DND-41 (cell line): ENCODE data around the gene AFAP1L1.

Source experiments
- ATAC-seq: fragments of 200-7000 bp; cut with Tn5 transposase; 3 replicates; pipeline ENCODE4 v1.9.1; 2021; ENCODE audit warnings: low read depth; ENCODE audit not compliant: insufficient read depth
- DNase-seq: peaks from one replicate; pipeline ENCODE4 v3.0.0-alpha.2; 2020
- H2AFZ ChIP-seq: 2 replicates; pipeline ENCODE4 v1.6.0; 2012; ENCODE audit warnings: low read depth, low read length
- H3K27ac ChIP-seq: 2 replicates; pipeline ENCODE4 v1.5.1; 2012; ENCODE audit warnings: low read length, inconsistent platforms
- H3K27me3 ChIP-seq: fragments of 200-600 bp; sonication (generic); 2 replicates; pipeline ENCODE4 v1.6.0; 2012; ENCODE audit warnings: low read length, mild to moderate bottlenecking, inconsistent platforms; ENCODE audit not compliant: insufficient read depth, poor library complexity
- H3K36me3 ChIP-seq: 2 replicates; pipeline ENCODE4 v1.5.1; 2012; ENCODE audit warnings: low read length, inconsistent platforms; ENCODE audit not compliant: insufficient read depth
- H3K4me1 ChIP-seq: 2 replicates; pipeline ENCODE4 v1.5.1; 2012; ENCODE audit warnings: mild to moderate bottlenecking, low read length; ENCODE audit not compliant: insufficient read depth
- H3K4me2 ChIP-seq: 2 replicates; pipeline ENCODE4 v1.6.0; 2012; ENCODE audit warnings: mild to moderate bottlenecking, moderate library complexity, low read length, inconsistent platforms; ENCODE audit not compliant: insufficient read depth
- H3K4me3 ChIP-seq, 2 experiments: fragments of 200-600 bp in 1 of 2; shearing (Covaris generic) in 1 of 2; 2 replicates each; pipeline ENCODE4 v1.5.1; 2012 to 2016; ENCODE audit warnings: inconsistent platforms in 2 of 2, low read length in 2 of 2, mild to moderate bottlenecking in 2 of 2, low read depth in 1 of 2, moderate library complexity in 1 of 2
- H3K79me2 ChIP-seq: 2 replicates; pipeline ENCODE4 v1.6.0; 2012; ENCODE audit warnings: low read length, inconsistent platforms; ENCODE audit not compliant: insufficient read depth
- H3K9ac ChIP-seq: 2 replicates; pipeline ENCODE4 v1.6.0; 2012; ENCODE audit warnings: low read depth, mild to moderate bottlenecking, inconsistent platforms, low read length, moderate library complexity
- H3K9me3 ChIP-seq: 2 replicates; pipeline ENCODE4 v1.5.1; 2012; ENCODE audit warnings: low read length, moderate library complexity, mild to moderate bottlenecking, inconsistent platforms; ENCODE audit not compliant: insufficient read depth, severe bottlenecking
- H4K20me1 ChIP-seq: 2 replicates; pipeline ENCODE4 v1.6.0; 2012; ENCODE audit warnings: low read length; ENCODE audit not compliant: insufficient read depth
- EZH2 ChIP-seq: IDR thresholded peaks from 3 replicates; pipeline ENCODE4 v1.6.1; 2012; ENCODE audit warnings: borderline replicate concordance, low read depth, mild to moderate bottlenecking, moderate library complexity, low read length, inconsistent platforms; ENCODE audit not compliant: severe bottlenecking
- TF ChIP-seq, protein P1 (sequence below): IDR thresholded peaks from 2 replicates; pipeline ENCODE4 v1.5.1; 2012; ENCODE audit warnings: borderline replicate concordance, low read length, moderate library complexity, mild to moderate bottlenecking; ENCODE audit not compliant: poor library complexity, severe bottlenecking; ENCODE audit errors: extremely low read depth

AFAP1L1 gene

GRCh38 chr5:149273237-149273636 is 1.6 kb downstream of the AFAP1L1 start:
- TF ChIP-seq, protein P1, sequence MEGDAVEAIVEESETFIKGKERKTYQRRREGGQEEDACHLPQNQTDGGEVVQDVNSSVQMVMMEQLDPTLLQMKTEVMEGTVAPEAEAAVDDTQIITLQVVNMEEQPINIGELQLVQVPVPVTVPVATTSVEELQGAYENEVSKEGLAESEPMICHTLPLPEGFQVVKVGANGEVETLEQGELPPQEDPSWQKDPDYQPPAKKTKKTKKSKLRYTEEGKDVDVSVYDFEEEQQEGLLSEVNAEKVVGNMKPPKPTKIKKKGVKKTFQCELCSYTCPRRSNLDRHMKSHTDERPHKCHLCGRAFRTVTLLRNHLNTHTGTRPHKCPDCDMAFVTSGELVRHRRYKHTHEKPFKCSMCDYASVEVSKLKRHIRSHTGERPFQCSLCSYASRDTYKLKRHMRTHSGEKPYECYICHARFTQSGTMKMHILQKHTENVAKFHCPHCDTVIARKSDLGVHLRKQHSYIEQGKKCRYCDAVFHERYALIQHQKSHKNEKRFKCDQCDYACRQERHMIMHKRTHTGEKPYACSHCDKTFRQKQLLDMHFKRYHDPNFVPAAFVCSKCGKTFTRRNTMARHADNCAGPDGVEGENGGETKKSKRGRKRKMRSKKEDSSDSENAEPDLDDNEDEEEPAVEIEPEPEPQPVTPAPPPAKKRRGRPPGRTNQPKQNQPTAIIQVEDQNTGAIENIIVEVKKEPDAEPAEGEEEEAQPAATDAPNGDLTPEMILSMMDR: no peak
- TF ChIP-seq EZH2: no peak
- Histone ChIP-seq H3K9ac (no peak overlapping the region), H4K20me1 (no peaks in the 10 kb centered on the region), H3K36me3 (no peaks in the 10 kb centered on the region), H3K9me3 (peaks cover 8% of the 10 kb centered on the region), H2AFZ (no peak overlapping the region), H3K4me1 (no peaks in the 10 kb centered on the region), H3K27me3 (peaks cover 2% of the 10 kb centered on the region), H3K4me2 (no peak overlapping the region), H3K4me3 (no peak overlapping the region), H3K79me2 (no peaks in the 10 kb centered on the region), H3K27ac (no peak overlapping the region)
- DNase-seq (no peak), ATAC-seq (no peak)

DNA sequence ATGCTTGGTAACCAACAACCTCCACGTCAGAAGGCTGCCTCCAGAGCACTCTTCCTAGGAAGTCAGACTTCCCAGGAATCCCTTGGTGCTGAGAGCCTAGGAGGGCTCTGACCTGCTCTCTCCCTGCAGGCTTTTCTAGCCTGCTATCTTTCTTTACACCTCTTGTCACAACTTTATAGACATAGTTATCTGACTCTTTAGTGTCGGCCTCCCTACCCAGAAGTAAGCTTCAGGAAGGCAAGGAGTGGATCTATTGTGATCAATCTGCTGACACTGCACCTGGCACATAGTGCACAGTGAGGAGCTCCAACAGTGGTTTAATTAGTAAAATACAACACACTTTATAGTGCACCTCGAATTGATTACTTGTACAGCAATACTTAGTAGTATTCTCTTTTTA is 2.3 kb downstream of the AFAP1L1 start:
- DNase-seq (no peak), ATAC-seq (no peak)
- H3K36me3 ChIP-seq: no peaks in the 10 kb centered on the region
- TF ChIP-seq EZH2: no peak
- TF ChIP-seq, protein P1: no peak
- H3K4me3 ChIP-seq: no peak overlapping the region
- peaks cover 3% of the 10 kb centered on the region for H3K27me3 ChIP-seq
- H3K4me2 ChIP-seq: no peak overlapping the region
- peaks cover 2% of the 10 kb centered on the region for H3K9me3 ChIP-seq
- no peaks in the 10 kb centered on the region for H3K4me1 ChIP-seq
- H2AFZ ChIP-seq: no peak overlapping the region
- H3K9ac ChIP-seq: no peak overlapping the region
- H3K27ac ChIP-seq: no peak overlapping the region
- no peaks in the 10 kb centered on the region for H4K20me1 ChIP-seq
- H3K79me2 ChIP-seq: no peaks in the 10 kb centered on the region

DNA sequence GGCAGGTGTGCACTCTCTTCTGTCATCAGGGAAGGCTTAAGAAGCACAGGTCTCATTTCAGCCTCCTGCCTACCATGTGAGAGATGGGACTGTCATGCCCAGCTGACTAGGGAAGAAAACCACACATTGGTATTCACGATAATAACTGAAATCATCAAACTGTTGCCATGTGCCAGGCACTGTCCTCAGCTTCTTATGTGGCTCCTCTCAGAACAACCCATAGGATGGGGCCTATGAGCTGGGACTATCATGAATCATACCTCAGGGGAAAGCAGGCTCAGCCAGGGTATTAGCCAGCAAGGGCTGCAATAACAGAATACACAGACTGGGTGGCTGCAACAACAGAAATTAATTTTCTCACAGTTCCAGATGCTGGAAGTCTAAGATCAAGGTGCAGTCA is 3.3 kb downstream of the AFAP1L1 start:
- no peak overlapping the region for H3K27ac ChIP-seq

More for the DNA sequence above, 3.3 kb downstream of the AFAP1L1 start:
- ATAC-seq: no peak
- Histone ChIP-seq H4K20me1 (no peaks in the 10 kb centered on the region), H3K27me3 (peaks cover 3% of the 10 kb centered on the region), H3K9ac (no peak overlapping the region), H3K4me2 (no peak overlapping the region), H3K36me3 (no peaks in the 10 kb centered on the region), H2AFZ (no peak overlapping the region), H3K79me2 (no peaks in the 10 kb centered on the region), H3K4me1 (no peaks in the 10 kb centered on the region), H3K4me3 (no peak overlapping the region), H3K9me3 (no peaks in the 10 kb centered on the region)
- TF ChIP-seq, protein P1: no peak
- TF ChIP-seq EZH2: no peak
- DNase-seq: no peak
